Measurements from ENCODE around the gene USP3.

The USP3 gene

DNA sequence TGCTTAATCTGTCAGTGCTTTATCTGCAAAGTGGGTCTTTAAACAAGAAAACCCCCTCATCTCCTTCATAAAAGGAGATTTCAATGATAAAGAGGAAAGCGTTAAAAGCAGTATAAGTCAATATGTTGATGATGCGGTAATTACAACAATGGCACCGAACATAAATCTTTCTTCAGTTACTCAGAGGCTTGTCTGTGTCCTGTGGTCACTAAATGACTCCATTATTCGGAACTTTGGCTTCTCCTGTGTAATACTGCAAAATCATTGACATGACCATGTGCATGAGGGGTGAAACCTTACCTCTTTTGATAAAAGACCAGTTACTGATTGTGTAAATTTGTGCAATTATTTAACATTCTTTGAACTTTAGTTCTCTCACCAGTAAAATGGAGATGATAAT is 4.8 kb upstream of the USP3 start:
- peaks cover 15% of the 10 kb centered on the region for H3K79me2 ChIP-seq (ENCODE audit: control insufficient read depth, low read length)
- H3F3A ChIP-seq (ENCODE audit: control insufficient read depth, insufficient read depth), result peaks cover 23% of the 10 kb centered on the region
- H3K27me3 ChIP-seq (ENCODE audit: control insufficient read depth, low read length), result no peaks in the 10 kb centered on the region; the same call in 1 of the 2 replicates
- no peaks in the 10 kb centered on the region for H3K9me3 ChIP-seq (ENCODE audit: control insufficient read depth, insufficient read depth, low read length)
- H3K36me3 ChIP-seq (ENCODE audit: control insufficient read depth, low read length), result no peaks in the 10 kb centered on the region
- no peak overlapping the region for H3K27ac ChIP-seq (ENCODE audit: low read depth, low read length)
- H3K4me1 ChIP-seq (ENCODE audit: control insufficient read depth, low read length), result peaks cover 83% of the 10 kb centered on the region
- no peaks in the 10 kb centered on the region for H4K20me1 ChIP-seq (ENCODE audit: control insufficient read depth, insufficient read depth, low read depth, low read length)
- H3K9me2 ChIP-seq (replicated peaks; ENCODE audit: control insufficient read depth, low read length), result no peaks in the 10 kb centered on the region
- no peak for TF ChIP-seq EZH2phosphoT487 (IDR thresholded peaks at IDR 0.05; ENCODE audit: borderline replicate concordance, low read length)
- TF ChIP-seq CTCF (IDR thresholded peaks at IDR 0.05; ENCODE audit: low read depth, low read length, poor library complexity, severe bottlenecking), result no peak
- H3K4me2 ChIP-seq (ENCODE audit: low read length), result 0 out of 2 replicates have a peak overlapping the region, but pooled peaks have one; percentile 98
- no peak overlapping the region for H3K4me3 ChIP-seq (ENCODE audit: low read length)

DNA sequence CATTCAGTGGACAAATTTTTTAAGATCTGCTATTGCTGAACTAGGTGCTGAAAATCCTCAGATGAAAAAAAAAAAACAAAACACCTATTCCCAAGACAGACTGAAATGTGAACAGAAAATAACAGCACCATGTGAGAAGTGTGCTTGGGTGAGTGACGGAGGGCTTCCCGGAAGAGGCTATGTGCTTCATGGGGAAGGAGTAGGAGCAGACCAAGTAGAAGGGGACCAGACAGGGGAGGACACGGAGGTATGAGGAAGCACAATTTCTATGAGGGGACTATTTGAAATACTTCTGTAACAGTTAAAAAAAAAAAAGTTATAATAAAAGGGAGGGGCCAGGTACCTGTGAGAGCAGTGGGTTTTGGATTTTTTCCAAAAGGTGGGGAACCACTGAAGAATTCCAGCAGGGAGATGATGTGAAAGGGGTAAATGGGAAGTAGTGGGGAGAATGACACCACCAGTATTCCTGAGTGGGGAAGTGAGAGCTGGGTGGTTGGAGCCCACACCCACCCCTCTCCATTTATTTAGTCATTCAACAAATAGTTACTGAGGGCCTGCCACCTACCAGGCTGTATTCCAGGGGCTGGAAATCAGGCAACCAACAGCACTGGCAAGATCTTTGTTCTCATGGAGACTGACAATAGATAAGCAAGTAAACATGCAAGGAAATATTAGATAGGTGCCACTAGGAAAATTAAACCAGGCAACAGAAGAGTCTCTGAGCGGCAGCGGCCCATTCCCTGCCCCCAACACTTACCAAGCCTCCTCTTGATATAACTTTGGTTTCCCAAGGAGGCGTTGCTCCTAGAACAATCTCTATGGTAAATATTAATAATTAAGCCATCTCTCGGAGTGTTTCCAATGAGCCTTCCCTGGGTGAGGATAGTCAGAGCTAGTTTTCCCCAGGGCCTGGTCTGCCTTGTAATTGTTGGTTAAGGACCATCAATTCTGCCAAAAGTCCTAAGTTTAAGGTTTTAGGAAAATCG is 3.8 kb upstream of the USP3 start:
- no peaks in the 10 kb centered on the region for H4K20me1 ChIP-seq (ENCODE audit: control insufficient read depth, insufficient read depth, low read depth, low read length)
- H3K27me3 ChIP-seq (ENCODE audit: control insufficient read depth, low read length), result no peaks in the 10 kb centered on the region; the same call in 1 of the 2 replicates
- H3K9me2 ChIP-seq (replicated peaks; ENCODE audit: control insufficient read depth, low read length), result no peaks in the 10 kb centered on the region

GRCh38 chr15:63501256-63502089 is 2.9 kb upstream of the USP3 start:
- H3K4me3 ChIP-seq (ENCODE audit: low read length), result peak overlapping the region; percentile 88
- H3K9me3 ChIP-seq (ENCODE audit: control insufficient read depth, insufficient read depth, low read length), result no peaks in the 10 kb centered on the region
- no peaks in the 10 kb centered on the region for H3K9me2 ChIP-seq (replicated peaks; ENCODE audit: control insufficient read depth, low read length)
- peak overlapping the region; percentile 84 for H3K27ac ChIP-seq (ENCODE audit: low read depth, low read length)
- H3K4me1 ChIP-seq (ENCODE audit: control insufficient read depth, low read length), result peaks cover 81% of the 10 kb centered on the region
- no peaks in the 10 kb centered on the region; the same call in 1 of the 2 replicates for H3K27me3 ChIP-seq (ENCODE audit: control insufficient read depth, low read length)
- H3F3A ChIP-seq (ENCODE audit: control insufficient read depth, insufficient read depth), result peaks cover 21% of the 10 kb centered on the region
- H3K4me2 ChIP-seq (ENCODE audit: low read length), result peak overlapping the region; percentile 98
- H3K79me2 ChIP-seq (ENCODE audit: control insufficient read depth, low read length), result peaks cover 34% of the 10 kb centered on the region
- H3K36me3 ChIP-seq (ENCODE audit: control insufficient read depth, low read length), result peaks cover 11% of the 10 kb centered on the region; the same call in 1 of the 2 replicates
- TF ChIP-seq EZH2phosphoT487 (IDR thresholded peaks at IDR 0.05; ENCODE audit: borderline replicate concordance, low read length) (no peak), CTCF (IDR thresholded peaks at IDR 0.05; ENCODE audit: low read depth, low read length, poor library complexity, severe bottlenecking) (no peak)
- H4K20me1 ChIP-seq (ENCODE audit: control insufficient read depth, insufficient read depth, low read depth, low read length), result peaks cover 8% of the 10 kb centered on the region

More for the DNA sequence above, 3.8 kb upstream of the USP3 start:
- H3K4me2 ChIP-seq (ENCODE audit: low read length), result peak overlapping the region; percentile 98
- H3K36me3 ChIP-seq (ENCODE audit: control insufficient read depth, low read length), result peaks cover 4% of the 10 kb centered on the region; the same call in 1 of the 2 replicates
- H3K4me3 ChIP-seq (ENCODE audit: low read length), result peak overlapping the region; percentile 88
- no peak for TF ChIP-seq CTCF (IDR thresholded peaks at IDR 0.05; ENCODE audit: low read depth, low read length, poor library complexity, severe bottlenecking)
- no peak for TF ChIP-seq EZH2phosphoT487 (IDR thresholded peaks at IDR 0.05; ENCODE audit: borderline replicate concordance, low read length)
- peaks cover 80% of the 10 kb centered on the region for H3K4me1 ChIP-seq (ENCODE audit: control insufficient read depth, low read length)
- no peaks in the 10 kb centered on the region for H3K9me3 ChIP-seq (ENCODE audit: control insufficient read depth, insufficient read depth, low read length)
- peak overlapping the region; percentile 84 for H3K27ac ChIP-seq (ENCODE audit: low read depth, low read length)
- H3K79me2 ChIP-seq (ENCODE audit: control insufficient read depth, low read length), result peaks cover 25% of the 10 kb centered on the region
- H3F3A ChIP-seq (ENCODE audit: control insufficient read depth, insufficient read depth), result peaks cover 17% of the 10 kb centered on the region

Measured in DOHH2 (cell line).